Progenitor cell of endocrine pancreas (in vitro differentiated cells): ENCODE measurements around the gene LRMDA. TPM values are rescaled to one million over a fixed set of nuclear protein-coding genes. Genes with fewer than 3 reads are reported as not detected.

Source experiments
- DNase-seq: peaks from one replicate; pipeline ENCODE4 v3.0.0; 2021; ENCODE audit warnings: low spot score; ENCODE audit not compliant: unreplicated experiment
- H3K27ac Mint-ChIP-seq: 2 replicates; pipeline ENCODE4 v1.8.0; 2021; ENCODE audit warnings: mild to moderate bottlenecking, moderate library complexity, mixed read lengths
- H3K27me3 Mint-ChIP-seq: 2 replicates; pipeline ENCODE4 v1.8.0; 2021; ENCODE audit warnings: mixed read lengths
- H3K36me3 Mint-ChIP-seq: 2 replicates; pipeline ENCODE4 v1.8.0; 2022; ENCODE audit warnings: mixed read lengths; ENCODE audit not compliant: insufficient read depth
- H3K4me1 Mint-ChIP-seq: 2 replicates; pipeline ENCODE4 v1.8.0; 2021; ENCODE audit warnings: low read depth, mixed read lengths
- H3K4me3 Mint-ChIP-seq: 2 replicates; pipeline ENCODE4 v1.8.0; 2021; ENCODE audit warnings: low read depth, mild to moderate bottlenecking, moderate library complexity, mixed read lengths
- H3K9me3 Mint-ChIP-seq: 2 replicates; pipeline ENCODE4 v1.8.0; 2021; ENCODE audit warnings: low read depth, mixed read lengths
- CTCF ChIP-seq: fragments of 200-600 bp; sonication (generic); IDR thresholded peaks from one replicate; pipeline ENCODE4 v1.5.0; 2021; ENCODE audit warnings: antibody characterized with exemption, mild to moderate bottlenecking; ENCODE audit not compliant: unreplicated experiment
- total RNA-seq: library from RNA; stranded (reverse); gene quantifications from 2 replicates; pipeline ENCODE4 v1.2.1, GENCODE V29; 2021

The LRMDA gene
- total RNA-seq, 1 donor from 2014 or later: 6.5 TPM

- peaks cover 6% of the 10 kb centered on the region for H3K9me3 Mint-ChIP-seq
- DNase-seq: no peak
- peaks cover 3% of the 10 kb centered on the region for H3K27me3 Mint-ChIP-seq
- H3K27ac Mint-ChIP-seq: no peak overlapping the region
- no peak overlapping the region for H3K4me3 Mint-ChIP-seq
- TF ChIP-seq CTCF: no peak
- H3K4me1 Mint-ChIP-seq: no peaks in the 10 kb centered on the region
- no peaks in the 10 kb centered on the region for H3K36me3 Mint-ChIP-seq
These were observed 951.0 kb downstream of the LRMDA start for GRCh38 chr10:76382381-76382851.

GRCh38 chr10:76388321-76389023 lies 957.0 kb downstream of the LRMDA start:
- DNase-seq: no peak
- Mint-ChIP-seq H3K4me3 (no peak overlapping the region), H3K27me3 (peaks cover 3% of the 10 kb centered on the region), H3K9me3 (no peaks in the 10 kb centered on the region), H3K27ac (no peak overlapping the region), H3K36me3 (no peaks in the 10 kb centered on the region), H3K4me1 (peaks cover 1% of the 10 kb centered on the region)
- TF ChIP-seq CTCF: no peak

- H3K4me3 Mint-ChIP-seq: no peak overlapping the region
- no peak for DNase-seq
- H3K4me1 Mint-ChIP-seq: peaks cover 3% of the 10 kb centered on the region
These were observed 962.7 kb downstream of the LRMDA start for GRCh38 chr10:76393875-76394706.

GRCh38 chr10:76394707-76395042 lies 963.3 kb downstream of the LRMDA start:
- Mint-ChIP-seq H3K36me3 (no peaks in the 10 kb centered on the region), H3K4me3 (no peak overlapping the region), H3K27me3 (no peaks in the 10 kb centered on the region), H3K27ac (no peak overlapping the region), H3K4me1 (peaks cover 3% of the 10 kb centered on the region), H3K9me3 (no peaks in the 10 kb centered on the region)
- no peak for TF ChIP-seq CTCF
- no peak for DNase-seq

More at GRCh38 chr10:76393875-76394706, 962.7 kb downstream of the LRMDA start:
- no peaks in the 10 kb centered on the region for H3K27me3 Mint-ChIP-seq
- no peak overlapping the region for H3K27ac Mint-ChIP-seq
- no peak for TF ChIP-seq CTCF
- H3K36me3 Mint-ChIP-seq: no peaks in the 10 kb centered on the region
- no peaks in the 10 kb centered on the region for H3K9me3 Mint-ChIP-seq

- peaks cover 3% of the 10 kb centered on the region for H3K4me1 Mint-ChIP-seq
- DNase-seq: no peak
- no peaks in the 10 kb centered on the region for H3K27me3 Mint-ChIP-seq
- H3K36me3 Mint-ChIP-seq: no peaks in the 10 kb centered on the region
- H3K27ac Mint-ChIP-seq: no peak overlapping the region
- no peak for TF ChIP-seq CTCF
- H3K9me3 Mint-ChIP-seq: no peaks in the 10 kb centered on the region
- no peak overlapping the region for H3K4me3 Mint-ChIP-seq
These were observed 963.8 kb downstream of the LRMDA start for GRCh38 chr10:76395251-76395650.
